GM18861 (cell line): ENCODE measurements around the gene HOXB4.

Experiments
- ATAC-seq: cut with Tn5 transposase; IDR thresholded peaks from one replicate; pipeline ENCODE4 v1.9.1; 2021; ENCODE audit not compliant: unreplicated experiment

The HOXB4 gene

GRCh38 chr17:48561884-48562810 lies 16.0 kb downstream of the HOXB4 start:
- peak; percentile 73 for ATAC-seq

DNA sequence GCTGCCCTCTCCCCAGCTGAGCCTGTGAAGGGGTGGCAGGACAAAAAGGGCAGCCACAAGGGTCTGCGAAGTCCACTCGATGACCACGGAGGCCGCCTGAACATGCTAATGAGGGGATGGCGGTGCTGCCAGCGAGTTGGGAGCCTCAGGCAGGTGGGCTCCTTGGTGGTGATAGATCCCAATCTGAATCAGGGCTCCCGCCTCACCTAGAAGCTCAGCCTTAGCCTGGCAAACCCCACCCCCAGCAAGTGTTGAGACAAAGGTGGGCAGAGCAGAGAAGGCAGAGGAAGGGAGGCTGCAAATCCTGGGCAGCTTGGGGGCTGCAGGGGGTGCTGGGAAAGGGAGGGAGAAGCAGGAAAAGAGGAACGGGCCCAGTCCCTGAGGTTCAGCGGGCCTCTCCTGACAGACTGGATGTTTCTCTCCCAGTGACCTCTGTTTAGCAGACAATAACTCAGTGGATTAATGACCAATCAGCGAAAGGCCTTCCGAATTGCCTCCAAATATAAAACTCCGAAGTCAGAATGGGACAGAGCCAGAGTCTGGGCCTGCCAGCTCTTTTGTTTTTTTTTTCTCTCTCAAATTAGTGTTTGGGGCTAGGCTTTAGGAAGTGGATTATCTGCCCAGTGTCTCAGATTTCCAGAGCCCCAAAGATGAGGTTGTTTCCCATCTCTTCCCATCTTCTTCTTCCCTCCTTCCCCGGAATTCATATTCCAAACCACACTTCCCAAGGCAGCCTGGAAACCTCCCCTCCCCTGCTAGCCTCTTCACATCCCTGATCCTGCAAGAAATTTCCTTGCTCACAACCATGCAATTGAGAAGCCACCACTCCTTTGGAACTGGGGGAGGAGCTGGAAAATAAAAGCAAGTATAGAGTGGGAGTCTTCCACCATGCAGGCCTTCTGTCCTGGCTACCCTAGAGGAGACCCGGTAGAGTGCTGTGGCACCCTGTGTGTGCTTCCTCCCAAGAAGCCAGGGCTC lies 18.0 kb downstream of the HOXB4 start:
- no peak for ATAC-seq

DNA sequence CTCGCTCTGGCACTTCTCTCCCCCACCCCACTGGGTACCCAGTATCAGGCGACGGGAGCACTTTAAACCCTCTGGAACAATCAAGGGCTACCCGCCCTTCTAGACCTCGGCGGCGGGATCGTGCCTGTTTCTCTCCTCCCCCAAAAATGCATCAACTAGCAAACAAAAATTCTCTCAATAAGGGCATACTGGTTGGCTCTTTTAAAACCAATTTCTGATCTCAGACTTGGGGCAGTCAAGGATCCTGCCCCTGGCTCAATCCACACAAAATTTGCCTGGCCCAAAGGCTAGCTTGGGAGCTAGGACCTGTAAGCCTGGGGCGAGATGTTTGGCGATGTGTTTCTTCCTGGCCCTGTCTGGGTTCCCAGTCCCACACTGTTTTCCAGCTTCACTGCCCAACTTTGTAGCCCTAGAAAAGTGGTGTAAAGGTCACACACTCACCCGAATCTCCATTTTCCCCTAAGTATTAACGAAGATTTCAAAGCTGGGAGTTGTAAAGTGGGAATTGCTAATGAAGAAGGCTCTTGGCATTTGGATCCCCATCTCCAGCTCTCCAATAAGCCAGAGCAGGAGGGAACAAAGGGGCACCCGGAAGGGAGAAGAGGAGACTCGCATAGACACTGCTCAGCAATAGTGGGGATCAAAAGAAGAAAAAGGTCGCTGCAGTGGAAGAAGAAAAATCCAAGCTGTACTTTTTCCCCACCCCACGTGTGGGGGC lies 18.9 kb downstream of the HOXB4 start:
- no peak for ATAC-seq

DNA sequence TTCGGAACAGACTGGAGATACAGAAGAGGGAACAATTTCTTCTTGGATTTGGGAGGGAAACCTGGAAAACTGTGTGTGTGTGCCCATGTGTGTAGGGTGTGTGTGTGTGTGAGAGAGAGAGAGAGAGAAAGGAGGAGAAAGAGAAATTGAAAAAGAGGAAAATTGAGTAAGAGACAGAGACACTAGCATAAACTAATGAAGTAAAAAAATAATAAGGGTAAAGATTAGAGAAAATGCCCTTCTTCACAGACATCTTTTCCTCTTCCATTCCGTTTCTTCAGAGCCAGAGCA lies 19.4 kb downstream of the HOXB4 start:
- ATAC-seq, result no peak

GRCh38 chr17:48558057-48558830 lies 19.9 kb downstream of the HOXB4 start:
- no peak for ATAC-seq

- ATAC-seq, result no peak
These were observed 21.4 kb downstream of the HOXB4 start for GRCh38 chr17:48556576-48557401.

DNA sequence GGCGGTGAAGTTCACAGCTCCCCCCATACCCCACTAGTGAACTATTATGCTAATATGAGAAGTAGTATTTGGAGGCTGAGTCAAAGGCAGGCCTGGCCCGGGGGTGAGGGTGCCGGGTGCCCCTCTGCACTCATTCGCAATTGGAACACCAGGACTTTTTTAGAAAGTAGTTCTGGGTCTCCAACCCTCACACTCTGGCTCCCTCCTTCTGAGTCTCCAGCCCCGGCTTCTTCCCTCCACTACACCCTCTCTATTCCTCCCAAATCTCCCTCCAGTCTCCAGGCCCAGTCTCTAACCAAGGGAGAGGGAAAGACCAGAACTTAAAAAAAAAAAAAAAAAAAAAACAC lies 21.9 kb downstream of the HOXB4 start:
- no peak for ATAC-seq

DNA sequence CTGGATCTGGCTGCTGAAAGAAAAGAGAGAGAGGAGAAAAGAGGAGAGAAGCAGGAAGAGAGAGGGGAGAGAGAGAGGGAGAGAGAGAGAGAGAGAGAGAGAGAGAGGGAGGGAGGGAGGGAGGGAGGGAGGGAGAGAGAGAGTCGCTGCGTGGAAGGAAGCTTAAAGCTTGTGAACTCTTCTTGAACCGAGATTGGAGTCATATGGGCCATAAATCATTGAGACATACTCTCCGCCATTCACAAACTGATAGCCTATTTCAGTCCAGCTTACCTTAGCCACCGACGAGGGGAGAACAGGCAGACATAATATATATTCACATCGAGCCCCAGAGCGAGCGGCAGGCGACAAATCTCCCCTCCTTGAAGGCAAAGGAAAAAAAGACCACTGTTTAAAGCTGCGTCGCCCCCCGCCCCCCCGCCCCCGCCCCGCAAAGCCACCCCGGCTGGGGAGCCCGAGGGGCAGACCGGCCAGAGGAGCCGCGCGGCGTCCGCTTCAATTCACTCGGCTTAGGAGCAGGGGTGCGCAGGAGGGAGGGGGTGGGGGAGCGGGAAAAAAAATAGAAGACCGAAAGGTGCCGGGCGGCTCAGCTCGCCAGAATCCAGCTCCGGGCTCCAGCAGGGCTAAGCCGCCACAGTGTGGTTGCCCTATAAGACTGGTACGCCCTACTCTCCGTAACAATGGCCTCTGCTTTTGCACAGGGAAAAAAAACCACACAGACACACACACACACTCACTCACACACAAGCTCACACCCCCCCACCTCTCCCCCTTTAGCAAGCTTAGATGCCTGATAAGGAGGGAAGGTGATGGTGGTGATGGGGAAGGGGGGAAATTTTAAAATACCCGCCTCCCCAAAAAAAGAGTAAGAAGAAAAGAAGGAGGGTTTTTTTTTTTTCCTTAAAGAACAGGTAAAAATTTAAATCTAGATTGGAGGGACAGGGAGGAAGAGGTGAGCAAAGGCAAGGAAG lies 22.6 kb downstream of the HOXB4 start:
- ATAC-seq, result no peak

GRCh38 chr17:48554412-48555257 lies 23.5 kb downstream of the HOXB4 start:
- no peak for ATAC-seq

- no peak for ATAC-seq
These were observed 24.3 kb downstream of the HOXB4 start for GRCh38 chr17:48553826-48554225.

DNA sequence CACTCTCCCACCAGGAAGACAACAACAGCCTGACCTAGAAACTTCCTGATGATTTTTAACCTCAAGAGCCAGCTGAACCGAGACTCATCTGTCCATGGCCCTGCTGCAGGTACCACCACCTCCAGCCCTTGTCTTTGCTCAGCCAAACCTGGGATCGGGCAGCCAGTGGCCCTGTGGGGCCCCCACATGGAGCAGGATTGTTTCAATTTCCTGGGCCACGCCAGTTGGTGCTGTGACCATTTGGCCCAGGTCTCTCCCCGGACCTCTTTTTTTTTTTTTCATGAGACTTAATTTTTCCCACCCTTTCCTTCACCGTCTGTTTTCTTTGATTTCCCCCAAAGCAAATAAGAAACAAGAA lies 25.0 kb downstream of the HOXB4 start:
- no peak for ATAC-seq

DNA sequence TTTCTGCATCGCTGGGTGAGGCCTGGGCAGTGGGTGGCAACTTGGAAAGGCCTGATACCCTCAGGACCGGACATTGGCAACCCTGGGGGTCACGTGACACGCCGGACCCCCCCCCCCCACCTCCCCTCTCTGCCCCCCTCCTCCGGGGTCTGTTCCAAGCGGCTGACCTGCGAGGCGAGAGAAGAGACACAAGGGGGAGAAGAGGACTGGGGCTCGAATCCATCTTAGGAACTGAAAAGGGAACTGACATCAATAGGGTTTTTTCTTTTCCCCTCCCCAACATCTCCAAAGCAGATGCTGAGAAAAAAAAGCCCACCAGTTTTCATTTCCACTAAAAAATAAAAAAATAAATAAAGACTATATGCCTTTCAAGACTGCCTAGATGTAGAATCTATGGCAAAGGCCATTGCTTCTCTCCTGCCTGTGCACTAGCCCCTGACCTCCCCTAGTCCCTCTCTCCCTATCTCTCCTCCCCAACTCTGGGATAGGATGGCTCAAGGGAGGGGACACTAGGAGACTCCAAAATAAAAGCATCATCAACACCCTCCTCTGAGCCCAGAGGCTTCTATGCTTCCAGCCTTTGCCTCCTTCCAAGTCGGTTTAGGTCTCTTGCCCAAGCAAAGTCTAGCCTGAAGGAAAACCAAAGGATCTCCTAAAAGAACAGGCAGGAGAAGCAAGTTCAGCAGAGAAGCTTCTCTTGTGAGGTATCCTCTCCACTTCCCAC lies 25.5 kb downstream of the HOXB4 start:
- ATAC-seq, result no peak

DNA sequence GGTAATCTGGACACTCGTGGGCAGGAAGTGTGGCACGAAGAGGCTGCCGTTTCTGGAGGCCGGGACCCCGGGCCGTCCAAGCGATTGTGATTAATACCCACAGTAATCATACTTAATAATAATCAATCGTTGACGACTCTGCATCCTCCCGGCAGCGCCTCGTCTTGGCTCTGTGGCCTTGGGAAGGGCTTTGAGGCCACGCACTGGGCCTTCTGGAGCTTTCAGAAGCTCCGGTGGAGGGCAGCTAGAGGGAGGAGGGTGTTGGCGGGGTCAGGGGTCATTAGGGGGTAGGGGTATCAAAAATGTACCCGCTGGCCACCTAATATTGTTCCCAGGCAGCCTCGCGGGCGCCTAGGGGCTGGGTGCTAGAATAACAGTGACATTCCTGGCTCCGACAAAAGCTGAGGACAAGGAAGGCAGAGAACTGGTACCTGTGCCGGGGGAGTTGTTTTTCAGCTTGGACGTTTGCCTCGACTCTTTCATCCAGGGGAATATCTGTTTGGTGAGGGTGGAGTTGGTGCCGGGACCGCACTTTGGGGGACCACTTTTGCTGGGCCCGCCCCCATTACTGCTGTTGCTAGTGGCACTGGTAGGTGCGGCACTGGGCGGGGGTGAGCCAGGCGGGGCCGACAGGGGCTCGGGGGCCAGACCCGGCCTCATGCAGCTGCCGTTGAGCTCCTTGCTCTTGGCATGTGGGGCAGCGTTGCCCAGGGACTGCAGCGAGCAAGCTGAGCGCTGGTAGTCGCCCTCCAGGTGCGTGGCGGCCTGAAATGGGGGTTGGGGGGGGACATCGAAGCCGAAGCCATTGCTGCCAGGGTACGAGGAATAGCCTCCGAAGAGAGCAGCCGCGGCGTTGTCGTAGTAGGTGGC lies 26.3 kb downstream of the HOXB4 start:
- ATAC-seq, result no peak

DNA sequence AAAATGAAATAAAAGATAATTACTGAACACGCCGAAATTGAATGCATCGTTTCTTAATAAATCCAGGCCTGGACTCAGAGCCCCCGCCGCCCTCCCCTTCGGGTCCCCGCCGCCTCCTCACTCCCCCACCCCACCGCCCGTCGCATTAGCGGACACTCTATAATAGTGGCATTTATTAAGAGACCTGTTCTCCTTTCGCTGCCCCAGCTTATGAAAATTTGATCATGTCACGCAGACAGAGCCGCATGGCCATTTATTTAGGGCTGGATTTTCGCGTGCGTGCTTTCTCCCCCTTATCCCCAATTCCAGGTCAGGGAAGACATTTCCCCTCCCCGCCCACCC lies 27.0 kb downstream of the HOXB4 start:
- no peak for ATAC-seq

DNA sequence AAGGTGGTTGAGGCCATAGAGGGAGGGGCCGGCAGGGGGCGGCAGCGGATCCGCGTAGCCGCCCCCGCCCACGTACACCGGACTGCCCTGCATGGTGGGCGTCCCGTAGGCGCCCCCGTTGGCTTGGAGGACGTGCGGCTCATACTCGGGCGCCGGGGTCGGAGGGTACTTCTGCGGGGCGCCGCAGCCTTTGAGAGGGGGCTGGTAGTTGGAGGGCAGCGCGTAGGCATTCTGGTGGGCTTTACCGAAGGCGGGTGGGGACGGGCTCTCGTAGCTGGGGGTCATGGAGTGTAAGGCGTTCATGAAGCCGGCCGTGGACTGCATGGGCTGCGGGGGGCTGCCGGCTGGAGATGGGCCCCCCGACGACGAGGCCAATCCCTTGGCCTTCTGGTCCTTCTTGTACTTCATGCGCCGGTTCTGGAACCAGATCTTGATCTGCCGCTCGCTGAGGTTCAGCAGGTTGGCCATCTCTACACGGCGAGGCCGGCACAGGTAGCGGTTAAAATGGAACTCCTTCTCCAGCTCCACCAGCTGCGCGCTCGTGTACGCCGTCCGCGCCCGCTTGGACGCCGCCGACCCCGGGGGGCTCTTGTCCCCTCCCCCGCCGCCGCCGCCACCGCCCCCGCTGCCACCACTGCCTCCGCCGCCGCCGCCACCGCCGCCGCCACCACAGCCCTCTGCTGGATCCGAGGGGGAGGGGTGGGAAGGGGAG lies 27.5 kb downstream of the HOXB4 start:
- ATAC-seq, result no peak
